Astrocyte (in vitro differentiated cells and primary cell): ENCODE data around the gene EXOC4.

Experiments used
- EZH2 ChIP-seq: IDR thresholded peaks from 2 replicates; pipeline ENCODE4 v1.6.1; 2012; ENCODE audit warnings: mild to moderate bottlenecking, low read length, inconsistent platforms; ENCODE audit not compliant: insufficient read depth
- TF ChIP-seq, protein P1 (sequence below): IDR thresholded peaks from 2 replicates; pipeline ENCODE4 v1.5.1; 2011; ENCODE audit warnings: low read depth, mild to moderate bottlenecking, inconsistent platforms, low read length, moderate library complexity; ENCODE audit not compliant: insufficient read depth

DNA sequence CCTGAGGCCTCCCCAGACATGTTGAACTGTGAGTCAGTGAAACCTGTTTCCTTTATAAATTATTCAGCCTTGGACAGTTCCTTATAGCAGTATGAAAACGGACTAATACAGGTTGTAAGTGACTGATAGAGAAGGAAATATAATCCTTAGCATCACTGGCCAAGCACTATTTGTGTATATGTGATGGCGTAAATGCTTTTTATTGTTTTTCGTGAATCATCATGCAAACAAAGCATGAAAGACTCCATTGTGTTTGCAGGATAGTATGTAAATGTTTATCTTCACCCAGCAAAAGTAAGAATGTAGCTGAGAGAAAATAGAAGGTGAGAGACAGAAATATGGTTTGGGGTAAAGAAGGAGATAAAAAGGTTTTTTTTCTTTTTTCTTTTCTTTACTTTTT is 781.8 kb downstream of the EXOC4 start:
- no peak for TF ChIP-seq EZH2
- TF ChIP-seq, protein P1, sequence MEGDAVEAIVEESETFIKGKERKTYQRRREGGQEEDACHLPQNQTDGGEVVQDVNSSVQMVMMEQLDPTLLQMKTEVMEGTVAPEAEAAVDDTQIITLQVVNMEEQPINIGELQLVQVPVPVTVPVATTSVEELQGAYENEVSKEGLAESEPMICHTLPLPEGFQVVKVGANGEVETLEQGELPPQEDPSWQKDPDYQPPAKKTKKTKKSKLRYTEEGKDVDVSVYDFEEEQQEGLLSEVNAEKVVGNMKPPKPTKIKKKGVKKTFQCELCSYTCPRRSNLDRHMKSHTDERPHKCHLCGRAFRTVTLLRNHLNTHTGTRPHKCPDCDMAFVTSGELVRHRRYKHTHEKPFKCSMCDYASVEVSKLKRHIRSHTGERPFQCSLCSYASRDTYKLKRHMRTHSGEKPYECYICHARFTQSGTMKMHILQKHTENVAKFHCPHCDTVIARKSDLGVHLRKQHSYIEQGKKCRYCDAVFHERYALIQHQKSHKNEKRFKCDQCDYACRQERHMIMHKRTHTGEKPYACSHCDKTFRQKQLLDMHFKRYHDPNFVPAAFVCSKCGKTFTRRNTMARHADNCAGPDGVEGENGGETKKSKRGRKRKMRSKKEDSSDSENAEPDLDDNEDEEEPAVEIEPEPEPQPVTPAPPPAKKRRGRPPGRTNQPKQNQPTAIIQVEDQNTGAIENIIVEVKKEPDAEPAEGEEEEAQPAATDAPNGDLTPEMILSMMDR, result no peak
